ENCODE measurements around the gene POLR2M.

The POLR2M gene

DNA sequence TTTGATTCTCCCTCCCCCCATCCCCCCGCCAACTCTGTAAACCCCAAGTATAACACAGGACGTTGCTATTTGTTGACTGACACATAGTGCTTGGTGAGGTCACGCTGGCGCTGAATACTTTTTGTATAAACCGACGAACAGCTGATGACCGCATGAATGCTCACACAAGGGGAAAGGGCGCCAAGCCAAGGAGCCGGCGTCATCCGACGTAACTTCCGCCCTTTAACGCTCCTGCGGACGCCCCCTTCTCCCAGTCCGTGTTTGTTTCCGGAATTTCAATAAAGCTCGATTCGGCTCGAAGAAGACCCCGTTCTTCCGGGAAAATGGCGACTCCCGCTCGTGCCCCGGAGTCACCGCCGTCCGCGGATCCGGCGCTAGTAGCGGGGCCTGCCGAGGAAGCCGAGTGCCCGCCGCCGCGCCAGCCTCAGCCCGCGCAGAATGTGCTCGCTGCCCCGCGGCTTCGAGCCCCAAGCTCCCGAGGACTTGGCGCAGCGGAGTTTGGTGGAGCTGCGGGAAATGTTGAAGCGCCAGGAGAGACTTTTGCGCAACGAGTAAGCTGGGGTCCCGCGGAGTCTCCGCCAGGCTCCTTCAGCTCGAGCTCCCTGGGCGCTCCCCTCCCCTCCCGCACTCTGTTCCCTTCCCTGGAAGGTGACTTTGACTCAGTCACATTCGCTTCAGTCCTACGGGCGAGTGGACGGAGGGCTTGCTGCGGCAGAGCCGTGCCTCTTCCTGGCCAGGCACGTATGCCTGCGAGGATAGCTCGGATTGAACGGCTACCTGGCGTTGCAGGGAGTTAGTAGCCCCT is at the start of gene POLR2M:
TSS of gene POLR2M (plus strand) at position 310 of the 805 bp plus-strand sequence. CDS start at position 439, 129 bp downstream.
- peaks cover 39% of the 10 kb centered on the region for H3K36me3 Mint-ChIP-seq (ENCODE audit: low read depth)
- peak within 1 kb of the TSS; percentile 88 to 96 (median 96) for H3K27ac Mint-ChIP-seq
- TF ChIP-seq, protein P1, sequence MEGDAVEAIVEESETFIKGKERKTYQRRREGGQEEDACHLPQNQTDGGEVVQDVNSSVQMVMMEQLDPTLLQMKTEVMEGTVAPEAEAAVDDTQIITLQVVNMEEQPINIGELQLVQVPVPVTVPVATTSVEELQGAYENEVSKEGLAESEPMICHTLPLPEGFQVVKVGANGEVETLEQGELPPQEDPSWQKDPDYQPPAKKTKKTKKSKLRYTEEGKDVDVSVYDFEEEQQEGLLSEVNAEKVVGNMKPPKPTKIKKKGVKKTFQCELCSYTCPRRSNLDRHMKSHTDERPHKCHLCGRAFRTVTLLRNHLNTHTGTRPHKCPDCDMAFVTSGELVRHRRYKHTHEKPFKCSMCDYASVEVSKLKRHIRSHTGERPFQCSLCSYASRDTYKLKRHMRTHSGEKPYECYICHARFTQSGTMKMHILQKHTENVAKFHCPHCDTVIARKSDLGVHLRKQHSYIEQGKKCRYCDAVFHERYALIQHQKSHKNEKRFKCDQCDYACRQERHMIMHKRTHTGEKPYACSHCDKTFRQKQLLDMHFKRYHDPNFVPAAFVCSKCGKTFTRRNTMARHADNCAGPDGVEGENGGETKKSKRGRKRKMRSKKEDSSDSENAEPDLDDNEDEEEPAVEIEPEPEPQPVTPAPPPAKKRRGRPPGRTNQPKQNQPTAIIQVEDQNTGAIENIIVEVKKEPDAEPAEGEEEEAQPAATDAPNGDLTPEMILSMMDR (IDR thresholded peaks at IDR 0.05; ENCODE audit: unreplicated experiment in 3 of 3), result no peak
- peak within 1 kb of the TSS; percentile 94 to 97 (median 96) for H3K4me3 Mint-ChIP-seq
- H3K4me1 Mint-ChIP-seq, result peaks cover 54% of the 10 kb centered on the region
- H3K9me3 Mint-ChIP-seq, result no peaks in the 10 kb centered on the region
- H3K27me3 Mint-ChIP-seq (ENCODE audit: low read depth), result no peaks in the 10 kb centered on the region

DNA sequence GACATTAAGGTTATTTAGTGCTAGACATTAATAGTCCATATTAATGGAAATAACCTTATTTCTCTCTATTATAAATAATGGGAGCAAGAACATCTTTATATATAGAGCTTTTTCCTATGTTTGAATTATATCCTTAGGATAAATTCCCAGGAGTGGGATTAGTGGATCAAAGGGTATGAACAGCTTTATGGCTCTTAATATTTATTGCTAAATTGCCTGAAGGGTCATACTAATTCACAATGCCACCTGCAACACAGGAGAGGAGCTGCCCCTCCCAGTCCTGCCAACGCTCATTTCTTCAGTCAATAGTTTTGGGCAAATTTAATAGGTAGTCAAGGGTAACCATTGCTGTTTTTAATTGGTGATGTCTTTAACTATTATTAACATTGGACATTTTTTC is 48.9 kb upstream of the POLR2M start:
- H3K36me3 Mint-ChIP-seq (ENCODE audit: low read depth), result no peaks in the 10 kb centered on the region
- H3K4me3 Mint-ChIP-seq, result no peak overlapping the region
- H3K27ac Mint-ChIP-seq, result peak overlapping the region; percentile 84 to 91 (median 89)
- TF ChIP-seq, protein P1 (IDR thresholded peaks at IDR 0.05; ENCODE audit: unreplicated experiment in 3 of 3), result no peak
- H3K4me1 Mint-ChIP-seq, result peaks cover 64% of the 10 kb centered on the region
- H3K9me3 Mint-ChIP-seq, result no peaks in the 10 kb centered on the region
- no peaks in the 10 kb centered on the region for H3K27me3 Mint-ChIP-seq (ENCODE audit: low read depth)

DNA sequence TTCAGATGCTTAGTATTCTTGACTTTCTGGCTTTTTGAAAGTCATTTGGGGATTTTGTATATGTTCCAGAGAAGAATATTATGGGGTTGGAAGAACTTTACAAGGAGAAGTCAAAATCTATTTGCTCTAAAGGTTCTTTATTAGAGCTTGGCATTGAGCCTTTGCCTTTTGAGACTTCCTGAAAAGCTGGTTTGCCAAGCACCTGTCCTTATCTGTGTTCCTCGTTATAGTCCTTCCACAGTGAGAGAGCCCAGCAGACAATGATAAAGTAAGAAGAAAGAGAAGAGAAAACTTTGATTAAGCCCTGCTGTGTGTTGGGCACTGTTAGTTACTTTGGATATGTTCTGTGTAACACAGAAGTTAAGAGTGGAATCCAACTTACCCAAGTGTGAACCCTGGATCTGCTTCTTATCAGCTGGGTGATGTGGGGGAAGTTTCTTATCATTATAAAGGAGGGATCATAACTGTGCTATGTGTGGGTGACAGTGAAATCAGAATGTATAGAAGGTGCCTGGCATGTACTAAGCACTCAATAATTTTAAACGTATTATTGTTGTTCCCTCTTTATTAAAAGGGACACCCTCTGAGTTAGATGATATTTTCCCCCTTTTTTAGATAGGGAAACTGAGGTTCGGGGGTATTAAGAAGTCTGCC is 44.3 kb upstream of the POLR2M start:
- no peak overlapping the region for H3K4me3 Mint-ChIP-seq
- H3K36me3 Mint-ChIP-seq (ENCODE audit: low read depth), result no peaks in the 10 kb centered on the region

DNA sequence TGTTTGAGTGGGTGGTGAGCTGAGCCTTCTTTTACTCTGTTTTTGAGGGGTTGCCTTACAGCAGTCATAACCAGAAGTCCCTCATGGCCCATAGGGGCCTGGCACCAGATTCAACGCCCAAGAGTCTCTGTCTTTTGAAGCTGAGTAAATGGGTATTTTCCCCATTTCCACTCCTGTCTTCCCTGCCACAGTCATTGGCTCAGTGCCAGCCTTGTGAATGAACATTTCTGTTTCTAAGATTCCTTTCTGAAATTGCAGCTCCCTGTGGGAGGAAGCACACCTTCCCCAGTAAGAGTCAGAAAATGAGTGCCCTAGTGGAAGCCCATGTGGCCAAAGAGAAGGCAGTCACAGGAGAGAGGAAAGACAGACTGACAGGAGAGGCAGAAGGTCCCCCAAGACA is 43.7 kb upstream of the POLR2M start:
- H3K4me3 Mint-ChIP-seq, result no peak overlapping the region
- no peaks in the 10 kb centered on the region for H3K9me3 Mint-ChIP-seq
- H3K27ac Mint-ChIP-seq, result peak overlapping the region; percentile 69 to 81 (median 75)
- H3K27me3 Mint-ChIP-seq (ENCODE audit: low read depth), result peaks cover 4% of the 10 kb centered on the region
- TF ChIP-seq, protein P1 (IDR thresholded peaks at IDR 0.05; ENCODE audit: unreplicated experiment in 3 of 3), result no peak
- no peaks in the 10 kb centered on the region for H3K36me3 Mint-ChIP-seq (ENCODE audit: low read depth)
- H3K4me1 Mint-ChIP-seq, result peaks cover 50% of the 10 kb centered on the region

More for the DNA sequence above, 44.3 kb upstream of the POLR2M start:
- H3K4me1 Mint-ChIP-seq, result peaks cover 50% of the 10 kb centered on the region
- H3K9me3 Mint-ChIP-seq, result no peaks in the 10 kb centered on the region
- TF ChIP-seq, protein P1 (IDR thresholded peaks at IDR 0.05; ENCODE audit: unreplicated experiment in 3 of 3), result no peak
- H3K27me3 Mint-ChIP-seq (ENCODE audit: low read depth), result peaks cover 4% of the 10 kb centered on the region
- peak overlapping the region; percentile 48 to 81 (median 69) for H3K27ac Mint-ChIP-seq

DNA sequence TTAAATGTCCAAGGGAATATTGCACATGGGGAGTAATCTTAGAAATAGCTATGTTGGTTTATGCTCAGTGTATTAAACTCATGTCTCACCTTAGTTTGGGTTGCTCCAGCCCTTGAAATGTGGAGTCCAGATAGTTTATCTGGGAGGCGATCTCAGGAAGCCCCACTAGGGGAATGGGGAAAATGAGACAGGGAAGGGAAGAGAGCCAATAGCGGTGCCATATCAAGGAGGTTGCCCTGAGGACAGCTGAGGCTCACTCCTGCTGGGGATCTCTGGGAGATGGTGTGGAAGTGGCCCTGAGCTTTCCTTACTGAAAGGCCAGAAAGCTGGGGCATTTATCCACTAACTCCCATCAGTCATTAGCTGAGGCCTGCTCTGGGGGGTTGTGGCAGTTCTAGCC is 43.3 kb upstream of the POLR2M start:
- Mint-ChIP-seq H3K27ac (peak overlapping the region; percentile 69 to 81 (median 75)), H3K9me3 (no peaks in the 10 kb centered on the region), H3K4me3 (no peak overlapping the region), H3K36me3 (ENCODE audit: low read depth) (no peaks in the 10 kb centered on the region), H3K4me1 (peaks cover 50% of the 10 kb centered on the region), H3K27me3 (ENCODE audit: low read depth) (peaks cover 4% of the 10 kb centered on the region)
- TF ChIP-seq, protein P1 (IDR thresholded peaks at IDR 0.05; ENCODE audit: unreplicated experiment in 3 of 3), result no peak
